Stomach (tissue), 4 donors: ENCODE data around the gene RBL2.
A peak's percentile ranks its signal among the peaks of the same experiment; 100 is the strongest.

Experiments used
- POLR2A ChIP-seq, 4 donors: fragments of 450-650 bp; IDR thresholded peaks; one replicate each; pipeline ENCODE4 v1.6.1; 2016; ENCODE audit warnings: antibody characterized with exemption in 4 of 4, control low read depth in 2 of 4, mild to moderate bottlenecking in 1 of 4, moderate library complexity in 1 of 4
- TF ChIP-seq, protein P1 (sequence below), 7 experiments: fragments of 450-650 bp in 4 of 7; fragments of 200-600 bp in 3 of 7; sonication (generic) in 3 of 7; IDR thresholded peaks; one replicate each; pipeline ENCODE4 v1.5.1; 2016 to 2019; ENCODE audit warnings: antibody characterized with exemption in 7 of 7, control low read depth in 2 of 7, mild to moderate bottlenecking in 1 of 7

DNA sequence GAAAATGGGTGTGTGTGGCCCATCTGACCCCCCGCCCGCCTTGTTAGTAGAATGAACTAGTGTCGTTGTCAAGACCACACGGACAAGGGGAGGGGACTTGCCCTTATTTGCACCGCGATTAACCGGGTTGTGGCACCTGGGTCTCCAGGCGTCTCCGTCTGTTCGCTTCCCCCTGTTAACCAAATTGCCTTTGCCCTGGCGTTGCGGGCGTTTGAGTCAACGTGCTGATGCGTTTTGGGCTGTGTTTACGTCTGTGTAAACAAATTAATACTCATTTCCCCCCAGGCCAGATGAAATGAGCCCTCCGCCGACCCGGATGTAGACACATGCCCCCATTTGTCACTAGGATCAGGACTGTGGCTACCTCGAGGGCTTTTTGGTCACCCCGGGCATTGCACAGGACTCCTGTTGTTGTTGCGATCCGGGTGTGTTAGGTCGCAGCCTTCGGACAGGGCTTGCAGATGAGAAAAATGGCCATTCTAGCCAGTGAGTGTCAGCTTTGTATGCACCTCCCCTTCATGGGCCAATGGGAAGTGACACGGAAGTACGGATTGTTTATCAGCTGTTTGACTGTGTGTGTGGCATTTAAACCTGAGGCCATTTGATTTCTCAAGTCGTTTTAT, 906 bp downstream of the RBL2 start:
- TF ChIP-seq, protein P1, sequence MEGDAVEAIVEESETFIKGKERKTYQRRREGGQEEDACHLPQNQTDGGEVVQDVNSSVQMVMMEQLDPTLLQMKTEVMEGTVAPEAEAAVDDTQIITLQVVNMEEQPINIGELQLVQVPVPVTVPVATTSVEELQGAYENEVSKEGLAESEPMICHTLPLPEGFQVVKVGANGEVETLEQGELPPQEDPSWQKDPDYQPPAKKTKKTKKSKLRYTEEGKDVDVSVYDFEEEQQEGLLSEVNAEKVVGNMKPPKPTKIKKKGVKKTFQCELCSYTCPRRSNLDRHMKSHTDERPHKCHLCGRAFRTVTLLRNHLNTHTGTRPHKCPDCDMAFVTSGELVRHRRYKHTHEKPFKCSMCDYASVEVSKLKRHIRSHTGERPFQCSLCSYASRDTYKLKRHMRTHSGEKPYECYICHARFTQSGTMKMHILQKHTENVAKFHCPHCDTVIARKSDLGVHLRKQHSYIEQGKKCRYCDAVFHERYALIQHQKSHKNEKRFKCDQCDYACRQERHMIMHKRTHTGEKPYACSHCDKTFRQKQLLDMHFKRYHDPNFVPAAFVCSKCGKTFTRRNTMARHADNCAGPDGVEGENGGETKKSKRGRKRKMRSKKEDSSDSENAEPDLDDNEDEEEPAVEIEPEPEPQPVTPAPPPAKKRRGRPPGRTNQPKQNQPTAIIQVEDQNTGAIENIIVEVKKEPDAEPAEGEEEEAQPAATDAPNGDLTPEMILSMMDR (IDR thresholded peaks at IDR 0.05), result no peak
- TF ChIP-seq POLR2A (IDR thresholded peaks at IDR 0.05), result peak in 1 of 4 donors; percentile 46
